Chondrocyte (in vitro differentiated cells): ENCODE data around the gene GLYATL1B. TPM values are rescaled to one million over a fixed set of nuclear protein-coding genes. Genes with fewer than 3 reads are reported as not detected.
A peak's percentile ranks its signal among the peaks of the same experiment; 100 is the strongest.
"Not testable (repeated sequence)": the region's sequence is repeated elsewhere in the genome, so short reads cannot be mapped to it uniquely, and the experiment has no call there.

Source experiments
- DNase-seq: peaks from one replicate; pipeline ENCODE4 v3.0.0; 2021; ENCODE audit warnings: mixed read lengths, low spot score
- H3K27ac Mint-ChIP-seq: one replicate; pipeline ENCODE4 v1.8.0; 2021; ENCODE audit warnings: mild to moderate bottlenecking, moderate library complexity, mixed read lengths; ENCODE audit not compliant: unreplicated experiment
- H3K27me3 Mint-ChIP-seq: 2 replicates; pipeline ENCODE4 v1.8.0; 2021; ENCODE audit warnings: low read depth, mixed read lengths
- H3K36me3 Mint-ChIP-seq: 2 replicates; pipeline ENCODE4 v1.8.0; 2021; ENCODE audit warnings: low read depth, mixed read lengths
- H3K4me1 Mint-ChIP-seq: 2 replicates; pipeline ENCODE4 v1.8.0; 2021; ENCODE audit warnings: low read depth, mild to moderate bottlenecking, mixed read lengths
- H3K4me3 Mint-ChIP-seq: one replicate; pipeline ENCODE4 v1.8.0; 2021; ENCODE audit warnings: mild to moderate bottlenecking, moderate library complexity, mixed read lengths; ENCODE audit not compliant: unreplicated experiment
- H3K9me3 Mint-ChIP-seq: 2 replicates; pipeline ENCODE4 v1.8.0; 2021; ENCODE audit warnings: low read depth, mixed read lengths
- CTCF ChIP-seq: fragments of 200-600 bp; sonication (generic); IDR thresholded peaks from 2 replicates; pipeline ENCODE4 v1.5.0; 2021; ENCODE audit warnings: antibody characterized with exemption, mild to moderate bottlenecking, moderate library complexity
- total RNA-seq: library from RNA; stranded (reverse); gene quantifications from 3 replicates; pipeline ENCODE4 v1.2.1, GENCODE V29; 2021

Gene GLYATL1B
- total RNA-seq, 1 donor from 2014 or later, result not detected

GRCh38 chr11:59114344-59114743 is 28.2 kb downstream of the GLYATL1B start:
- DNase-seq, result no peak
- Mint-ChIP-seq H3K4me1 (no peaks in the 10 kb centered on the region), H3K27ac (no peak overlapping the region), H3K9me3 (peaks cover 19% of the 10 kb centered on the region), H3K4me3 (no peak overlapping the region), H3K27me3 (no peaks in the 10 kb centered on the region), H3K36me3 (peaks cover 8% of the 10 kb centered on the region)
- TF ChIP-seq CTCF, result no peak

- no peak for TF ChIP-seq CTCF
- no peaks in the 10 kb centered on the region for H3K27me3 Mint-ChIP-seq
- H3K27ac Mint-ChIP-seq, result no peak overlapping the region
- H3K4me1 Mint-ChIP-seq, result no peaks in the 10 kb centered on the region
- peaks cover 8% of the 10 kb centered on the region for H3K36me3 Mint-ChIP-seq
- peaks cover 22% of the 10 kb centered on the region for H3K9me3 Mint-ChIP-seq
- no peak overlapping the region for H3K4me3 Mint-ChIP-seq
- no peak for DNase-seq
These were observed 29.4 kb downstream of the GLYATL1B start for GRCh38 chr11:59115553-59115952.

- Mint-ChIP-seq H3K36me3 (peaks cover 8% of the 10 kb centered on the region), H3K27me3 (no peaks in the 10 kb centered on the region), H3K9me3 (peaks cover 23% of the 10 kb centered on the region), H3K27ac (no peak overlapping the region), H3K4me3 (no peak overlapping the region), H3K4me1 (no peaks in the 10 kb centered on the region)
- DNase-seq, result no peak
- TF ChIP-seq CTCF, result no peak
These were observed 31.7 kb downstream of the GLYATL1B start for GRCh38 chr11:59117774-59118173.

- Mint-ChIP-seq H3K4me3 (no peak overlapping the region), H3K4me1 (no peaks in the 10 kb centered on the region), H3K27me3 (no peaks in the 10 kb centered on the region), H3K9me3 (peaks cover 27% of the 10 kb centered on the region), H3K36me3 (peaks cover 6% of the 10 kb centered on the region), H3K27ac (no peak overlapping the region)
- no peak for TF ChIP-seq CTCF
- DNase-seq, result no peak
These were observed 33.7 kb downstream of the GLYATL1B start for GRCh38 chr11:59119826-59120225.

GRCh38 chr11:59135648-59136461 is 49.7 kb downstream of the GLYATL1B start:
- Mint-ChIP-seq H3K27me3 (no peaks in the 10 kb centered on the region), H3K4me1 (peaks cover 2% of the 10 kb centered on the region), H3K9me3 (peaks cover 6% of the 10 kb centered on the region), H3K4me3 (peak overlapping the region; percentile 72), H3K36me3 (peaks cover 8% of the 10 kb centered on the region), H3K27ac (no peak overlapping the region)
- peak; percentile 94 for DNase-seq
- TF ChIP-seq CTCF, result peak; percentile 99

GRCh38 chr11:59136551-59136950 is 50.4 kb downstream of the GLYATL1B start:
- not testable (repeated sequence) for H3K27ac Mint-ChIP-seq, H3K4me3 Mint-ChIP-seq, H3K27me3 Mint-ChIP-seq, H3K4me1 Mint-ChIP-seq, DNase-seq, H3K9me3 Mint-ChIP-seq, H3K36me3 Mint-ChIP-seq
